HG03342 (cell line): ENCODE measurements around the gene IGSF6.
"Not testable (repeated sequence)": the region's sequence is repeated elsewhere in the genome, so short reads cannot be mapped to it uniquely, and the experiment has no call there.

ENCODE experiments used
- ATAC-seq: cut with Tn5 transposase; IDR thresholded peaks from one replicate; pipeline ENCODE4 v1.9.1; 2021; ENCODE audit warnings: mild to moderate bottlenecking, moderate library complexity; ENCODE audit not compliant: unreplicated experiment

The IGSF6 gene

DNA sequence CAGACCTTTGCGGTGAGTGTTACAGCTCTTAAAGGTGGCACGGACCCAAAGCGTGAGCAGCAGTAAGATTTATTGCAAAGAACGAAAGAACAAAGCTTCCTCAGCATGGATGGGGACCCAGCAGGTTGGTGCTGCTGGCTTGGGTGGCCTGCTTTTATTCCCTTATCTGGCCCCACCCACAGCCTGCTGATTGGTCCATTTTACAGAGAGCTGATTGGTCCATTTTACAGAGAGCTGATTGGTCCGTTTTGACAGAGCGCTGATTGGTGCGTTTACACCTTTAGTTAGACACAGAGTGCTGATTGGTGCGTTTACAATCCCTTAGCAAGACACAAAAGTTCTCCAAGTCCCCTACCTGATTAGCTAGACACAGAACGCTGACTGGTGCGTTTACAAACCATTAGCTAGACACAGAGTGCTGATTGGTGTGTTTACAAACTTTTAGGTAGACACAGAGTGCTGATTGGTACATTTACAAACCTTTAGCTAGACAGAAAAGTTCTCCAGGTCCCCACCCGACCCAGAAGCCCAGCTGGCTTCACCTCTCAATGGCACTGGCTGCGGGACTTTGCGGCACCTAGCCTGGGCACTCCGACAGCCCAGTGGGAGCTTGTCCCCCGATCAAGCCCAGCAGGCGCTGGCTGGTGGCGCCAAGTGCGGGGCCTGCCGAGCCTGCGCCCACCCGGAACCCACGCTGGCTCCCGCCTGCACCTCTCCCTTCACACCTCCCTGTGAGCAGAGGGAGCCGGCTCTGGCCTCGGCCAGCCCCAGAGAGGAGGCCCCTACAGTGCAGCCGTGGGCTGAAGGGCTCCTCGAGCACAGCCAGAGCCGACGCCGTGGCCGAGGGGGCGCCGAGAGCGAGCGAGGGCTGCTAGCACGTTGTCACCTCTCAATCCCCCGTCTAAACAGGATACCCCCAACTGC lies 22.5 kb downstream of the IGSF6 start:
- not testable (repeated sequence) for ATAC-seq

DNA sequence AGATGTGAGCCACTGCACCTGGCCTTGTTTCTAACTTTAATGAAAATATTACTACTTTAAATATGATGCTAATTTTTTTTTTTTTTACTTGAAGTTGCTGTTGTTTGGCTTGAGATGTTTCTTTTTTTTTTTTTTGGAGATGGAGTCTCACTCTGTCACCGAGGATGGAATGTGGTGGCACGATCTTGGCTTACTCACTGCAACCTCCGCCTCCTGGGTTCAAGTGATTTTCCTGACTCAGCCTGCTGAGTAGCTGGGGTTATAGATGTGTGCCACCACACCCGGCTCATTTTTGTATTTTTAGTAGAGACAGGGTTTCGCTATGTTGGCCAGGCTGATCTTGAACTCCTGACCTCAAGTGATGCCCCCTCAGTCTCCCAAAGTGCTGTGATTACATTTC lies 23.6 kb downstream of the IGSF6 start:
- ATAC-seq, result no peak

DNA sequence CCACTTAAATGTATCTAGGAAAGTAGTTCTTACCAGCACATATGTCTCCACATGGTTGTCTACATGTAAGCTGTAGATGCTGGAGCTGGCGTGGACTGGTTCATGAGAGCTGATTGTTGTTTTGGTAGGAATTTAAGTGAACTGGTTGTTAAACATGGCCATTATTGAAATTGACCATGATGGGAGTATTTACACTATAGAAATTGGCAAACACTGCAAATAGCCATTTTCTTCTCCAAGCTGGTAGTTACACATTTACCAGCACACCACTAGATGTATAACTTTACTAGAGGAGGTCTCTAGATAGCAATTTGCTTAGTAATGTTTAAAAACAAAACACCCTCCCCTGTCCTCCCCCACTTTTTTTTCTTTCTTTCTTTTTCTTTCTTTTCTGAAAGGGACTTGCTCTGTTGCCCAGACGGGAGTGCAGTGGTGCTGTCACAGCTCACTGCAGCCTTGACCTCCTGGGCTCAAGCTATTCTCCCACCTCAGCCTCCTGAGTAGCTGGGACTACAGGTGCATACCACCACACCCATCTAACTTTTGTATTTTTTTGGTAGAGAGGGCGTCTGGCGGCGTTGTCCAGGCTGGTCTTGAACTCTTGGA lies 24.2 kb downstream of the IGSF6 start:
- ATAC-seq, result no peak

DNA sequence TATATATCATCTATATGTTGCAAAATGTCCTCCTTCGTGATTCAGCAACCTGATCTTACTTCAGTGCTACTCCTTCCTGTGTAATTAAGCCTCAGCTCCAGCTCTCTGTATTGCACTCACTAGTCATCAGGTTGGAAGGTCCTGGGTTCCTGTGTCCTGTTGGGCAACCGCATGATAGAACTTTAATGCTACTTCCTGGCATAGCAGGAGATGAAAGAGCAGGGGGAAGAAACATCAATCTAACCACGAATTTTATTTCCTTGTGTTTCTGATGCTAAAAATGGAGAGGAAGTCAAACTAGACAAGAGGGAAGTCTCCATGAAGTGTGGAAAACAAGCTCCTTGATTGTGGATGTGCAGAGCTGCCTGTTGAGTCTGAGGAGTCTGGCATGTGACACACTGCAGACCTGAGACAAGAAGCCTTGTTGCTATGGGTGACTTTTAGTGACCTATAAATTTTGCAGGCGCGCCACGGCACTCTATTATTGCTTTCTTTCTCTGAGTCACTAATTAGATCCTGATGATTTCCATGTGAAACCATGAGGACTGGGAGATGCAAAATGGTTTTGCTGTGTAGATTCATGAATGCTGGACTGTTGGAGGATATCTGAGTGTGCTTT lies 25.6 kb downstream of the IGSF6 start:
- ATAC-seq, result no peak

DNA sequence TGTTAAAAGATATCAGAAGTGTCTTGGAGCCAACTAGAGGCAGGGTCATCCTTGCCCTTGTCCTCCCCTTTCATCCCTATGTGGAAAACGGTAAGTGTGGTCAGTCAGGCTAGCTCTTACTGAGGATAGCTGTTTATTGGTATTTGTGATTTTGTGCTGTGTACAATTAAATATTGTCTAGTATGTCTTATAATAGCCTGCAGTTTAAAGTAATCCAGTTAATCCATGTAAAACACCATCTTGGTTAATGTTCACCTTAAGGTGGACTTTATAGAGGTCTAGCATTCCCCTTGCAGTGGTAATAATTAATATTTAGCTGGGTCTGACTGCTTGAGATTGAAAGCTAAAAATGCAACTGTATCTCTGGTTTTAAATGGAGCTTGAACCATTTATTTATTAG lies 27.4 kb downstream of the IGSF6 start:
- ATAC-seq, result no peak

DNA sequence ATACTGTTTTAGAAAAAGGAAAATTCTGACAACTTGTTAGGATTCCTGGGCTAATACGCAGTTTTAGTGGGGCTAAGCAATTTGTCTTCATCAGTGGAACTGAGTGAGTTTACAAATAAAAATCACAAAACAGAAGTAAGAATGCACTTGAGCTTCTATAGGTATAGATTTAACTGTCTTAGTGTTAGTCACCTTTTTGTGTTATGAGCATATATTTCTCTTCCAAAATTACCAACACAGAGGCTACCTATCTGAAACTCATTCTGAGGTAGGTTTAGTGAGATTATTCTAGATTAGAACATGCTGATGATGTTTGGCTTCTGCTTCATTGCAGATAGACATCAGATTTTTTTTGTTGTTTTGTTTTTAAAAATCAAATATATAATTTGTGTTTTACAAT lies 29.9 kb downstream of the IGSF6 start:
- ATAC-seq, result no peak

DNA sequence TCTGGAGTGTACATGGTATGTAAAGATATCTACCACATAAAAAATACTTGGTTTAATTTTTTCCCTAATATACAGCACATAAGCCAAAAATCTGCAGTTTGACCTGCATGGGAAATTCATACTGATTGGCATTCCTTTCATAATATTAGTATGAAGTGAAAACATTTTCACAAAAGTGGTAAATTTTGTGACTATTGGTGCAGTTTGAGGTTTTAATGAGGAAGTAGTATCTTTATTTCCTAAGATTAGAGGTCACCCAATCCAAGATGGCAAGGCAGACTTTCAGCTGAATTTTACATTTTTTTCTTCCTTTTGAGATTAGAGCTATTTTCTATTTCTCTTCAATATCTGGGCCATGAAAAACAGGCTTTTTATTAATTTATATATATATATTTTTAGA lies 31.8 kb downstream of the IGSF6 start:
- no peak for ATAC-seq

DNA sequence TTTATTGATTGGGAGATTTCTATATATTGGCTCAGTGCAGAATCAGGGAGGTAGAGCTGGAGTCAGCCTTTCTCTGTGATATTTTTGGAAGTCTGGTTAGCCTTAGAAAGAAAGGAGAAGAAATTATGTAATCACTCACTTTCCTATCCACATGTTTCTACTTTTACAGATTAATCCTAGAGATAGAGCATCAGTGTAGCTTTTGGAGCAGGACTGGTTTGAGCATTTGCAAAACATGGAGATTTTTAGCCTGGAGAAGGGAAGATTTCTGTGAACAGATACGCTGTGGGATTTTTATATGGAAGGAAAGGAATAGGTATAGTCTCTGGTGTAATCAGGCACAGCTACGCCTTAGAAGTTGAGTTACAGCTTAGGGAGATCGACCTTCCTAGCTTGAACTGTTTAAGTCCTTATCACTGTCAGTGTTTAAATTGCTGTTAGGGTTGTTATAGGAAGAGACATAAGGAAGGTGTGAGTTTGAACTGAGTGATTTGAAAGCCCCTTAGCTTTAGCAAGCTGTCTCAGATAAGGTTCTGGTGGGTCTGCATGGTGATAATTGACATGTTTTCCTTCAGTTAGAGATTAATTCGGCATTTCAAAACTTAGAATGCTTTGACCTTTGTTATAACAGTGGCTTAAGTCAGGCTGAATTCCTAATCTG lies 32.5 kb downstream of the IGSF6 start:
- no peak for ATAC-seq

DNA sequence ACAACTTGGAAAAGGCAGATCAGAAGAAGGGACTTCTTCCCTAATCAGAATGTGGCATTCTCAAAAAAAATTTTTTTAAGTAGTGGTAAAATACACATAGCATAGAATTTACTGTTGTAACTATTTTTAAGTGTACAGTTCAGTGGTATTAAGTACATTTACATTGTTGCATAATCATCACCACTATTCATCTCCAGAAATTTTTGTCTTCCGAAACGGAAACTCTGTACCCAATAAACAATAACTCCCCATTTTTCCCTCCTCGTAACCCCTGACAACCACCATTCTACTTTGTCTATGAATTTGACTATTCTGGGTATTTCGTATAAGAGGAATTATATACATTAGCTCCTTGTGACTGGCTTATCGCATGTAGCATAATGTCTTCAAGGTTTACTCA lies 34.1 kb downstream of the IGSF6 start:
- ATAC-seq, result no peak

DNA sequence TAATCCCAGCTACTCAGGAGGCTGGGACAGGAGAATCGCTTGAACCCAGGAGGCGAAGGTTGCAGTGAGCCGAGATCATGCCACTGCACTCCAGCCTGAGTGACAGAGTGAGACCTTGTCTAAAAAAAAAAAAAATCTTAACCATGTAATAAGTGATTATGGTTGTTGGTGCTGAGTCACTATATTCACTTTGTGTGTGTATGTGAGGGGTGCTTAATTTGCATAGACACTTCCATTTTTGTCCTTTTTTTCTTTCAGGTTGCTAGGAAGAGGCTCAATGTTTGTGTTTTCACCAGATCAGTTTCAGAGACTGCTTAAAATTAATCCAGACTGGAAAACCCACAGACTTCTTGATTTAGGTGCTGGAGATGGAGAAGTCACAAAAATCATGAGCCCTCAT lies 34.8 kb downstream of the IGSF6 start:
- ATAC-seq, result no peak

DNA sequence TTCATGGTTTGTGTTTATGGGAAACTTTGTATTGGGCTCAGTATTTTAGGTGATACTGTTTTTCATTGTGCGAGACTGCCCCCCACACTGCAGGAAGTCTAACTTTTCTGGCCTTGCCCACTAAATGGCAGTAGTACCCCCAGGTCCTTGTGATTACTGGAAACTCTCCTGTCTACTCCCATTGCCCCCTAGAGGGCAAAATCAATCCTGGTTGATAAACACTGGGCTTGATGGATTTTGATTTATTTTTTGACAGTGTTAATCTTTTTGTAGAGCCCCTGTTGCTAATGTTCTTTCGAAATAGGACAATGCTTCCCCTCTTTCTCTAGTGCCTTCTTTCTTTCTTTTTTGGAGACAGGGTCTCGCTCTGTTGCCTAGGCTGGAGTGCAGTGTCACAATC lies 37.5 kb downstream of the IGSF6 start:
- no peak for ATAC-seq

DNA sequence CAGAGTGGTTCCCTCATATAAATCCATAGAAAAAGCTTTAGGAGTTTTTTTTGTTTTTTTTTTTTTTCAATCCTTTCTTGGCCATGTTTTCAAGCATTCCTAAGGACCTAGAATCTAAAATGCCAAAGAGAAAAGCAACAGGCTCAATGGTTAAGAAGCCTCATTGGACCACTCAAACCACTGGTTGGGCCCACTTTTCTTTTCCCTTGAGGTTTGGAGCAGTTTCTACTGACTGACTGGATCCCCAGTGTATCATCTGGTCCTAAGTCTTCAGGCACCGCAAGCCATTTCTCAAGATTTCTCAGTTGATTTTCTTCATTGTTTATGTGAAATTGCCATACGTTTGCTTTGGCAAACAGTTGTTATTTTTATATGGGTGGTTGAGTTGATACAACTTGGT lies 38.6 kb downstream of the IGSF6 start:
- ATAC-seq, result no peak

DNA sequence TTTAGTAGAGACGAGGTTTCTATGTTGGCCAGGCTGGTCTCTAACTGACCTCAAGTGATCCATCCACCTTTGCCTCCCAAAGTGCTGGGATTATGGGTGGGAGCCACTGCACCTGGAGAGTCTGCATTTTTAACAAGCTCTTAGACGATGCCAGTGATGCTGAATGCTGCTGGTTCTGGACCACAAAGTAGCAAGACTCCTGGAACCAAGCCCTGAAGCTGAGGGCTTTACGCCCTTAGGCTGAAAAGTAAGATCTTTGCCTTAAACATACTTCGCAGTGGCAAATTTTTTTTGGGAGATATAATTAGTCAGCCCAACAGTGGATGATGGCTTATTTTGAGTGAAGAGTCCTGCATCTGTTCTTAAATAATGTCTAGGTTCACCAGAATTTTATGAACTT lies 39.0 kb downstream of the IGSF6 start:
- no peak for ATAC-seq

DNA sequence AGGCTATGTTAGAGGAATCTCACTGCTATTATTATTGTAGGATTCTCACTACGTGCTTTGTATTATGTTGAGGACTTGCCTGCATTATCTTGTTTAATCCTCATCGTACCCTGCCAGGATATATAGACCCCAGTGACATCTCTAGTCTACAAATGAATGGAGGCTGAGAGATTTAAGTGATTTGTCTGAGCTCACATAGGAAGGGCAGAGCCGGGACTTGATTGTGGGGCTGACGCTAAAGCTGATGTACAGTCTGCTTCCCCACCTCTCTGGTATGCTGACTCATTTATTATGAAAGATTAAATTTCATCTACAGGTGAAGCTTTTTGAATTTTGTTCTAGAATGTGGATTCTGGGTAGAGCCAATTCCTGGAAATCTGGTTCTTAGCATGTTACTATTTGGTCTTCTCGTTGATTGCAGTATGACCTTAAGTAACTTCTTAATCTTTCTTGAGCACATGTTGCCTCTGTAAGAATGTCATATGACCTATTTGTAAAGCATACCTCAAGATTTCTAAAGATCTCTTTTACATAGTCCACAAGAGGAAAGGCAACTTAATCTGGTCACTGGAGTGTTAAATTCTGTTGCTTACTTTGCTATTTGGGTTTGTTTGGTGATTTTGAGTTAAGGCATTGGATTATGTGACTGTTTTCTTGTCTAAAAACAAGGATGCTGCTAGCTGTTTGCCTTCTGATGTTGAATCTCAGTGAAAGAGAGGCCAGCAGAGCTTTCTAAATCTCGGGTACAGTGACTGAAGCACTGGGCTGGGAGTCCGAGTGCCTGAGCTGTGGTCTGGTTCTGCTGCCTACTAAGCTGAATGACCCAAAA lies 40.6 kb downstream of the IGSF6 start:
- ATAC-seq, result no peak

DNA sequence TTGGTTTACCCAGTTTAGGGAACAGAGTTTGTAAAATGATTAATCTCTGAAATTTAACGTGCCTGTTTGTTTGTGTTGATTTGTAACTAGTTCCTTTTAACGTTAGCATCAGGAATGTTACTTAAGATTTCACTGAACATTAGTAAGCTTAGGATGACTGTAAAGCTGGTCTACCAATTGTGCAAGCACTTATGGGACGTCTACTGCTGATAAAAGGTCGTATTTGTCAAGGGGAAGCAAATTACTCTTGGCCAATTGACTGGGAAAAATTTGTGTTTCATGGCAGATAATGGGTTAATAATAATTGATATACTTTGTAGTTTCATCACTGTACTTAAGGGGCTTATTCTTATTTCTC lies 41.2 kb downstream of the IGSF6 start:
- ATAC-seq, result no peak

DNA sequence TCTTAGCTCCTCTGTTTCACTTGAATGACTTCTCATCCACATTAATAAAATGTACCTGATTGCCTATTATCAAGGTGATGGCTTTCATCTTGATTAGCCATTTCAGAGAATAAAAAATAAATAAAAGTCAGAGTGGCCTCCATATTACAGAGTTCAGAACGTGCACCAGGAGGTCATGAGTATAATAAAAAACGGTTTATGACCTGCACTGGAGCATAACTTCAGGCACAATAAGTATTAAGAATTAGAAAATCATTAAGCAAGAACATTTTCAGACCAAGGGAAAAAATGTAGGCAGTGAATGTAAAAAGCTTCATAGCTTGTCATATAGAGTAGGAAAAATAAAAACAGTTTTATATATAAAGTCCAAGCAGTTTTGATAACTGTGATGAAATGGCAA lies 41.6 kb downstream of the IGSF6 start:
- no peak for ATAC-seq

DNA sequence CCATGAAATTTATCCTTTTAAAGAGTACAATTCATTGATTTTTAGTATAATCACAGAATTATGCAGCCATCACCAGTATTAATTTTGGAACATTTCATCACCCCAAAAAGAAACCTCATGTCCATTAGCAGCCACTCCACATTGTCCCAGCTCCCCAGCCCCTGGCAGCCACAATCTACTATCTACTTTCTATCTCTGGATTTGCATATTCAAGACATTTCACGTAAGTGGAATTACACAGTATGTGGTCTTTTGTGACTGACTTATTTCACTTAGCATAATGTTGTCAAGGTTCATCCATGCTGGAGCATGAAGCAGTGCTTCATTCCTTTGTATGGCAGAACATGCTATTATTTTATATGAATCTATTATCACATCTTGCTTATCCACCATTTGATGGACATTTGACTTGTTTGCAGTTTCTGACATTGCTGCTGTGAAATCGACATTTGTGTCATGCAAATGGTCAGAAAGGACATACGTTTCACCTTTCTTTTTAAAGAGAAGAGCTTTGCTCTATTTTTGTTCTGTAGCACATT lies 42.3 kb downstream of the IGSF6 start:
- no peak for ATAC-seq

DNA sequence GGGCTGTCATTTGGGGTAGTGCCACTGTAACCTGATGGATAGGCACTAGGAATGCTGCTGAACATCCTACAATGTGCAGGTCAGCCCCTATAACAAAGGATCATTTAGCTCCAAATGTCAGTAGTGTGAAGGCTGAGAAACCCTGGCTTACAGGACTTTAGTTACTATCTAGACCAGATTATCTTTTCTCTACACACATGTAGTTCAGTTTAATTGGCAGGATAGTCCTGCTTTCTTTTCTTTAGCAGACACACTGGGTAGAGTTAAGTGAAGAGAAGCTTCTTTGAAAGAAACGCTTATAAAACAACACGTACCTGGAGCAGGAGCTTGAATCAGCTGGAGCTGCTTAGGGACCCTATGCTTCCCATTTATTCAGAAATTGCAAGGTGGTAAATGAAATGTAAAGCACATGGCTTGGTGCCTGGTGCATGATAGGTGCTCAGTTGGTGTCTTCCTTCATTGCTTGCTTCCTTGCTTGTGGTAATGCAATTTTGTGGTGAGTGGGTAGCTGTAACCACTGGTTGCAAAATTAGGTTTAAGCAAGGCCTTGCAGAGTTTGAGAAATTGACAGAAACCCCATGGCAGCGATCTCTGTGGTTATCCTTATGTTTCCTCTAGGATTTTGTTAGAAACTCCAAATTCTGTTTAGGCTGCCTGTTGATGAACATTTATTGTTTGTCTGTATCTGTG lies 43.6 kb downstream of the IGSF6 start:
- no peak for ATAC-seq

DNA sequence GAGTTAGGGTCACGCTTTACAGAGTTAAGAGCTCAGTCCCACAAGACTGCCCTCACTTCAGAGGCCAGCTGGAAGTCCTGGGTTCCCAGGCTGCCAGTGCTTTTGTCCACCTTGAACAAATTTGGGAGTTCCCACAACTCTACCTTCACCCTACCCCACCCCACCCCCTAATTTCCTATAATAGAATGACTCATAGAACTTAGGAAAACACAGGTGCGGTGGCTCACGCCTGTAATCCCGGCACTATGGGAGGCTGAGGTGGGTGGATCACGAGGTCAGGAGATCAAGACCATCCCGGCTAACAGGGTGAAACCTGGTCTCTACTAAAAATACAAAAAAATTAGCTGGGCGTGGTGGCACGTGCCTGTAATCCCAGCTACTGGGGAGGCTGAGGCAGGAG lies 46.6 kb downstream of the IGSF6 start:
- not testable (repeated sequence) for ATAC-seq

DNA sequence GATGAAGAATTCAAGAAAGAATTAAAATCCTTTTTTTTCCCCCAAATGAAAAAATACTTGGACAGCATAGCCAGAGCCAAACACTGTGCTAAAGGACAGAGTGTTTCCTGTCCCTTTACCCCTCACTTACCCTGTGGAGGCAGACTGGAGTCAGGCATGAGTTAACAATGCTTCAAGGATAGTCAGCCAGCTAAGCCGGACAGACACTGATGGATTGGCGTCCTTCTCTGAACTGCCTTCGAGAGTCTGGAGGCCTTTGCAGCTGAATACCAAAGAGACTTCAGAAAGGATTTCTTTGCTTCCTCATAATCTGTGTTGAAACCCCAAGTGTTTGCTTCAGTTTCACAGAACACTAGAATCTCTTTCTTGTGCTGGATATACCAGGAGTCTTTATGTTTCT lies 48.5 kb downstream of the IGSF6 start:
- no peak for ATAC-seq
